HG02852 (cell line): ENCODE data around the gene CCDC51.
"Not testable (repeated sequence)": the region's sequence is repeated elsewhere in the genome, so short reads cannot be mapped to it uniquely, and the experiment has no call there.

Source experiments
- ATAC-seq: cut with Tn5 transposase; IDR thresholded peaks from one replicate; pipeline ENCODE4 v1.9.1; 2021; ENCODE audit warnings: mild to moderate bottlenecking, moderate library complexity; ENCODE audit not compliant: unreplicated experiment

CCDC51 gene

DNA sequence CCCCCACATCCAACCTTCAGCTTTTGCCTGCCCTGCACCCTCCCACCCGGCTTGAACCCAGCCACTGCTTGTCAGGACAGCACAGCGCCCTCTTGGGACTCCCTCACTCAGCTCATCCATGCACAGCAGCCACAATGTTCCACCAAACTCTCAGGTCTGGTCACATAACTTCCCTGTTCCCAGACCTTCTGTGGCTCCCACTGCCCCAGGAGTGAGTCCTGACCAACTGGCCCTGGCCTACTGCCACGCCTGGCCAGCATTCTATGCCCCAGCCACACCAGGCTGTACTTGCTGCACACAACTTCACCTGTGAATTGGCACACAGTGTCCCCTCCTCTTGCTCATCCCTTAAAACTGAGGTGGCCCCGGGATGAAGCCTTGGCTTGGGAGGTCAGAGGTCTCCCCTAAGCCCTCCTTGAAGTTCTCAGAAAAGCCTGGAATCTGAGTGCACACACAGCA is 31.1 kb downstream of the CCDC51 start:
- ATAC-seq: no peak

DNA sequence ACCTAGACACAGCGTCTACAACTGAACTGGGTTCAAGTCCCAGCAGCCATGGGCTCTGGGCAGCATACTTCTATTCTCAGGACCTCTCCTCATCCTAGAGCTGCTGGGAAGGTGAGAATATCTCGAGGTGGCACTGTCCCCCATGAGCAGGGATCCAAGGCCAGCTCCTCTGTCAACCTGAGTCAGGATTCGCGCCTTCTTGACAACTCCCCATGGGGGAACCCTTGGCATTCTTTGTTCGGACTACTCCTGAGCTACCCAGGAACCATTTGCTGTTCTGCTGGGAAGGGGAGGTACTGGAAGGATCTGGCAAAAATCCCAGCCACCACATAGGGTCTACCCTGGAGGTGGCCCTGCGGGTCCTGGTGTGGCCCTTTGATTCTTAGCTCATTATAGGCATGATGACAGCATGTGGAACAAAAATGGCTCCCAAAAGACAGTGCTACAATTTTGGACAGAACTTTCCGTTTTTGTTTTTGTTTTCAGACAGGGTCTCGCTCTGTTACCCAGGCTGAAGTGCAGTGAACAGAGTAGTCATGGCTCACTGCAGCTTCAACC is 32.3 kb downstream of the CCDC51 start:
- no peak for ATAC-seq

DNA sequence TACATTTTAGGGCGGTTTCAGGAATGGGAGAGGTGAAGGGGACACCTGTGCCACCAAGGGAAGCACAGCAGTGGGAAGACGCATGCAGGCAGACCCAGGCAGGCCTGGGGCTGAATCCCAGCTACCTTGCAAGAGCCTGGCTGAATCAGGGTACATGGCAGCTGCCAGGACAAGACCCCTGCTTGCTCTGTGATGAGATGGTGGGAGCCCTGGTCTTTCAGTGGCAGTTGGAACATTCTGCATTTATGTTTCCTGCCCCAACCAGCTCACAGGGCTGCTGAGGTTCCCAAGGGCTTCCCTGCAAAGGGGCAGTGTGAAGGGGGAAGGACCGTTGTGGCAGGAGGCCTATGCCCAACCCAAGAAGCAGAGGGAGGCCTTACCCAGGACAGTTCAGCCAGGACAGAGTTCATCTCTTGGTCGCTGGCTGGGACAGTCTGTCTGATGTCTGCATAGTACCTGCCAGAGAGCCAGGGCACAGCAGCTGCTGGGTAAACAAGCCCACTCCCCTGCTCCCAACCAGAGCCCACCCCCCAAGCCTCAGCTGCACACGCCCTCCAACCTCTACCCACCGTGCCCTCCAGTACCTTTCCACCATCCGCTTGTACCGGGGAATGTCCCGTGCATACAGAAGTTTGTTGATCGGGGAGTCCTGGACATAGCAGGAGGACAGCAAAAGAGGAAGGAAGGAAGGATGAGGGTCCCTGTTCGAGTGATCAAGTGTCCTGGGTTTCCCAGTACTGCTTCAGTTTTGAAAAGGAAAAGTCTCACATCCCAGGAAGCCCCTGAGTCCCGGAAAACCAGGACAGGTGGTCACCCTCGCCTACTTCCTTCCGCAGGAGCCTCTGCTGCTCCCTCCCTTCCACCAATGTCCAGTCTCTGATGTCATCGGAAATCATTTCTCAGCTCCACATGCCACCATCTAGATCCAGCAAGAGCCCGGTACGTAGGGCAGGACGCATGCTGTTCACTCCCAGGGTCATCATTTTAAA is 33.2 kb downstream of the CCDC51 start:
- no peak for ATAC-seq

DNA sequence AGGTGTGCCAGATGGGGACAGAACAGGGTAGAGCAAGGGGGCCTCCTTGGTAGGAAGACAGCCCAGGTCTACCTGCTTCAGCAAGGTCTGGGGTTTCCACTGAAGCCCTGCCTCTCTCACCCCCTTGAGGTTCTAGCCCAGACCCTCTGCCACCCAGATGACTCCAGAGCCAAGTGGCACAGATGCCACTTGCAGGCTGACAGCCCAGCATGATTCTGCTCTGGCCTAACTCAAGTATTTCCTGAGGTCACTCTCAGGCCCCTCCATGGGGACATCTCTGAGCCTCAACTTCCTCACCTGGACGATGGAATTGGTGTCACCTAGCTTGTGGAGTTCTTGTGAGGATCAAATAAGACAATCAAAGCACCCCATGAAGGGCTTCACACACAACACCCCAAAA is 33.9 kb downstream of the CCDC51 start:
- no peak for ATAC-seq

DNA sequence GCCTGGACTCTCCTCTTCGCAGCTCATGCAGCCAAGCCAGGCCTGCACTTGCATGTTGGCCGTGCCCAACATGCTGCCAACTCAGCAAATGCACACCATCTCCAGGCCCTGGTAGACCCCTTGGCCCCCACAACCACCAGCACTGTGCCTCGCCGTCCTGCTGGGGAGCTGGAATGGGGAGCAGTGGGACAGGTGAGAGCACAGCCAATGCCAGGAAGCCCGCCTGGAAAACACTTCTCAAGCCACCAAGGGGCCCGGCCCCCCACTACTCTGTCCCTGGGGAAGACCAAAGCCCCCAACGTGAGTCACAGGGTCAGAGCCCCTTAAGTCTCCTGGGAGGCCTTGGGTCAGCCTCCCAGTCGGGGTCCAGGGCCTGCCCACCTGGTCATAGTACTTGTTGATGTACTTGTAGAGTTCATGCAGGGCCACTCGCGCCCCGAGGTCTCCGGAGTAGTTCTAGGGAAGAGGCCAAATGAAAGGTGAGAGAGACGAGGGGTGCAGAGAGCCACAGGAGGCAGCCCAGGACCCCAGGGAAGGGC is 34.5 kb downstream of the CCDC51 start:
- ATAC-seq: no peak

DNA sequence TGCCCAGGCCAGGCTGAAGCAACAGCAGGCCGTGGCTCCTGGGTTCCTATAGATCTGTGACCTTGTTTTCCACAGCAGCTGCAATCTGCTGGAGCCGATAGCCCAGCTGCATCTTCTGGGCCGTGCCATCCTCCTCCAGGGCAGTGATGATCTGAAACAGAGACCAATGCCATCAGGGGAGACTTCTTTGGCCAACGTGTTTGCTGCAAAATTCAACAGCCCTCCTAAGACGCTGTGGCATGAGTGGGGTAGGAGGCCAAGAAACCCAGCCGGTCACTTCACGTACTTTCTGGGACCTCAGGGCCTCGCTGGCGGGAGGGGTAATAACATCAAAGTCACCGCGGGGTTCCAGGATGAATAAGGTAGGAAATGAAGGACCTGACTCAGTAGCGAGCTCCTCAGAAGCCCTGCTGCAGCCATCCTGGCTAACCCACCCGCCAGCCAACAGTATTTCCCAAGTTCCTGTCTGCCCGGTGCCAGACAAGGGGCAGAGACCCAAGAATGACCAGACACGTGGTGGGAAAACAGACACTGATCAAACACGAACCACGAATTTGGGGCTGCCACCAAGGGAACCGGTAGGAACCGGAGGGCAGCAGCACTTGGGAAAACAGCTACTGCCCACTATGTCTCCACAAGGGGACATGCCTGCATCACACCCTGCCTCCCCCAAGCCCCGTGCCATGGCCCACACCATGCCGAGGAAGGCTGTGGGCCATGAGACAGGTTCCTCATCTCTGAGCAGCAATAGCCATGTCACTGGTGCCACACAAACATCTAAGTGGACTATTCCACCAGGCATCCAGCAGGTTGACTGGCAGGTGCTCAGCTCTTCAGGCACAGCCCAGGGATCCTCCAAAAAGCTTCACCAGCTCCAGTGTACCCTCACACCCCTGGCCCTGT is 35.2 kb downstream of the CCDC51 start:
- no peak for ATAC-seq

DNA sequence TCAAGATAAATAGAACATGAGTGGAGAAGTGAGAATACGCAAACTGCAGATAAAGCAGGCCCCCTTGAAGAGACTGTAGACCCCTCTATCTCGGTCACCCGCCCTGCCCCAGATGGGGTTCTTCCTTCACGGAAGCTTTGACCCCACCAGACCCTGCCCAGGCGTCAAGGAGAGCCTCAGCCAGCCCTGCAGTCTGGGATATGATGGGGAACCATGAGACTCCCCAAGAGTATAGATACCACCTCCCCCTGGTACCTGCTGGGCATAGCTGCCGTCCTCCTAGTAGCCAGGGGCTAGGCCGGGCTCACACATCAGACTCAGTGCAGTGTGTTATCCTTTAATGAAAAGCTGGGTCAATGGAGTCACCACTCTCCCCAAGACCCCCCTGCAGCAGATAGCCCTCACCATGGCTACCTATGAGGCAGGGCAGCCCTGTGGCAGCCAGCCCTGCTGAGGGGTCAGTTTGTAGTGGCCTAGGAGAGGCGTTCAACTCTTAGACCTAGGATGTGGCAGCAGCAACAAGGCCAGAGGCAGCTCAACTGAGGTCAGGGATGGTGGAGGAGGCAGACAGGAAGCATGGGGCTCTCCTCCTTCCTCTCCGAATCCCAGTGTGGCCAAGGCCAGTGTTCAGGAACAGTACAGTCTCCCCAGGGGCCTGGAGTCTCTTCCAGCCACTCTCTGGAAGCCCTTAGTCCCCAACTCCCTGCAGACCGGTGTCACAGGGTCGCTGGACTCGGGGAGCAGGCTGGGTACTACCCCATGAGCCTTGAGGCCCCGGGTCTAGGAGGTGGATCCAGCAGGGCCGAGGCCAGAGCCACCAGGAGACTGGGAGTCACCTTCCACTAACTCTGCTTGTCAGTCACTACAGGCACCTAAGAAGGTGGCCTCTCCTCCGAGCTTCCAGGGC is 36.1 kb downstream of the CCDC51 start:
- ATAC-seq: no peak

DNA sequence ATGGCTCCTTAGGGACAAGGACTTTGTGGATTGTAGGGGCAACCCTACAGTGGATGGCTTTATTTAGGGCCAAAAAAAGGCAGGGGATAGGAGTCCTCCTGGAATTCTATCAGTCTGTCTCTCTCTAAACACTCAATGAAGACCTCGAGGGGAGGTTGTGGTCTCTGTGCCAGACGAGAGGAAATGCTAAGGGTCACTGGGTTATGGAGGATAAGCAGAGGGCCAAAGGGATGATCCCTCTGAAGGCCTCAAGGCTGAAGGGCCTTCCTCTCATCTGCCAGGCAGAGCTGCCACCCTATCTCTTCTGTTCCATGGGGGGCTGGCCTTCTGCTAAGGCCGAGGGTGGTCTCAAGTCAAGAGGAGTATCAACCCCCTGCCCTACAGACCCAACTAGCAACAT is 37.0 kb downstream of the CCDC51 start:
- ATAC-seq: no peak

DNA sequence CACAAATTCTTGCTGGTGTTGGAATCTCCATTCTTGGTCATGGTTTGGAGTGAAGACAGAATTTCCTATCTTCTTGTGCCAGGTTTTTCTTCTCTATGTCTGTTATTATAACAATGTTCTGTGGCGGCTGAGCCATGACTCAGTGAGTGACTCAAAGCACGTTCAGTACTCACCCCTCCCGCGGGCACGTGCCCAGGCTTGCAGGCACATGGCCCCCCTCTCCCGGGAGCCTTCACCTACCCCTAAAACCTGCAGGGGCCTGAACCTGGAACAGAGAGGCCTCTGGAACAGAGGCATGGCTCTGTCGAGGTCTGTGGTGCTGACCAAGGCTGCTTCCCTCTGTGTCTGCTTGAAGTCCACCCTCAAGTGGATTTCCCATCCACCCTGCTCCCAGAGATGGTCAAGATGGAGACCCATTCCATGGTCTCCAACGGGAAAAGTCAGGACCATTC is 37.6 kb downstream of the CCDC51 start:
- no peak for ATAC-seq

DNA sequence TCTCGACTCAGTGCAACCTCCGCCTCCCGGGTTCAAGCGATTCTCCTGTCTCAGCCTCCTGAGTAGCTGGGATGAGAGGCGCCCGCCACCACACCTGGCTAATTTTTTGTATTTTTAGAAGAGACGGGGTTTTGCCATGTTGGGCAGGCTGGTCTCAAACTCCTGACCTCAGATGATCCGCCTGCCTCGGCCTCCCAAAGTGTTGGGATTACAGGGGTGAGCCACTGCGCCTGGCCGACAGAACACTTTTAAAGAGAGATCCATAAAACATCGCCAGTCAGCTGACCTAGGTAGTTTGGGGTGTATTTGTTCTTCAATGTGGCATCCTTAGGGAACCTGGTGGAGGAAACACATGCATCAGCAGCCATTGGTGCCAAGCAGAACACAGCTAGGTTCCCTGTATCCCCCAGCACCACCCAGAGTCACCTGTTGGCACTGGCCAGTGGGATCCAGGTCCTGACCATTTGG is 38.5 kb downstream of the CCDC51 start:
- ATAC-seq: not testable (repeated sequence)

DNA sequence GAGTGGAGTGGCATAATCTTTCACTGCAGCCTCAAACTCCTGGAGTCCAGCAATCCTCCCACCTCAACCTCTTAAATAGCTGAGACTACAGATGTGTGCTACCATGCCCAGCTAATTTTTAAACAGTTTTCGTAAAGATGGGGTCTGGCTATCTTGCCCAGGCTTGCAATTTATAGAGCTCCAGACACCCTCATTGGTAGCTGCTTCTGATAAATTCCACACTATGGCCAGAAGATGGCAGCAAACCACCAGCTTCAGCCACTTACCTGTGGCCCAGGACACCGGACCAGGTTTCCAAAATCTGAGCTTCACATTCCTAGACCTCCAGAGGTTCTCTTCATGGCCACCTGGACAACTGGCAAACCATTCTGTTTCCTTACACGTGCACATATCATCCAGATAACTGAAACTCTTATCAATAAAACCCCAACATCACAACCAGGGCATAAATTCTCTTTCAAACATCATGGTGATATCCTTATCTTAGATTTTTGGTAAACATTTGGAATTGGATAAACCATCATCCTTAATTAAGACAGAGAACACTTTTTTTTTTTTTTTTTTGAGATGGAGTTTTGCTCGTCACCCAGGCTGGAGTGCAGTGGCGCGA is 39.0 kb downstream of the CCDC51 start:
- ATAC-seq: no peak

DNA sequence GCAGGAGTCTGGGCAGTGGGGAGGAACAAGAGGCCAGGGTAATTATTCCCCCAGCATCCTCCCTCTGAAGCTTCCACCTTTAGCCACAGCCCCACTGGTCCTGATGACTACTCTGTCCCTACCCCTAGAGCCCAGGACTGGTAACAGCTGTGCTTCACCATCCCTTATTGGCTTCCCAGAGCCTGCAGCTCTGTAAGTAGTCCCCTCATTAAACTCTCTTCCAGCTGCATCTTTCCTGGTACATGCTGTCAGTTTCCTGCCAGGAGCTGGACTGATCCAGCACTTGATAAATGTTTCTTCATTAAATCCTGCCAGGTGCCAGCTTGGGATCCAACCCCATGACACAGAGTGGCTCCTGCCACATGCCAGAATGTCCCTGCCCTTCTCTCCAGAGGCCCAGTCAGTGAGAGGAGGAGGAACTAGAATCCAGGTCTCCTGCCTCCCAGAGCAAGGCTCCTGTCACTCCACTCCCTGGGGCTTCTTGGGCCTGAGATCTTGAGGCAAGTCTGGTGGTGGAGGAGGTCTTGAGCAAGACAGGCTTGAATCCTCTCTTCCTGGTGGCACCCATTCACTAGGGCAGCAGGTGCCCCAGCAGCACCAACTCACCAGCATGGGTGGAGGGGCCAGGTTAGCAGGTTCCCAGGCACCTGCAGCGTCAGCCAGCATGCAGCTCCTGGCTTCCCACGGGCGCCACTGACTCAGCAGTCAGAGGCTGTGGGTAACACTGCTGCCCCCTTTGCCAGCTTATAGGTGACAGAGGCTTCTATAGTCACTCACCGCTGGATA is 40.3 kb downstream of the CCDC51 start:
- no peak for ATAC-seq

DNA sequence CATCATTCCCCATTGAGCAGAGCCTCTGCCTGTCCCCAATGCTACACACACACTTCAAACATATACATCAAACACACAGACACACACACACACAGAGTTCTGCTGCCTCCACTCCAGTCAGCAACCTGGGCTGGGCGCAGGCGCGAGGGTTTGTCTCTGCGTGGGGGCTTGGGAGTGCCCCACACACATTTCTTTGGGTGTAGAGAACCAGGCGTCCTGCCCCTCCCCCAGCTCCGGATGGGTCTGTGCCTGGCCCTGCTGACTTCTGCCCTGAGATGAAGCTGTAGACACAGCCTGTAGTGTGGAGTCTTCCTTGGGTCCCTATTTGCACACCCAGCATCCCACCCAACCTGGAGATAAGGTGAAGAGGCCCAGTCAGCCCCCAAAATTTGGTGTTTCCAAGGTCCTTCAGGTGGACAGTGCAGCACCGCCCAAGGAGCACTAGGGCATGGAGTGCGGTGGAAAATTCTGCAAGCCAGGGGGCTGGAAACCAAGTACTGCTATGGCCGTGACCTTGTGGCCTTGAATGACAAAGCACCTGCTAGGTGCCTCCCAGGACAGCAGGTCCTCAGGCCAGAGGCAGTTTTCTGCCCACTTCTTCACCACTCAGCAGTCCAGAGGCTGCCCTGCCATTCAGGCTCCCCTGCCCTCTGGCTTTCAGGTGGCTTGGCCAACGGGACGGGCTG is 41.1 kb downstream of the CCDC51 start:
- no peak for ATAC-seq

DNA sequence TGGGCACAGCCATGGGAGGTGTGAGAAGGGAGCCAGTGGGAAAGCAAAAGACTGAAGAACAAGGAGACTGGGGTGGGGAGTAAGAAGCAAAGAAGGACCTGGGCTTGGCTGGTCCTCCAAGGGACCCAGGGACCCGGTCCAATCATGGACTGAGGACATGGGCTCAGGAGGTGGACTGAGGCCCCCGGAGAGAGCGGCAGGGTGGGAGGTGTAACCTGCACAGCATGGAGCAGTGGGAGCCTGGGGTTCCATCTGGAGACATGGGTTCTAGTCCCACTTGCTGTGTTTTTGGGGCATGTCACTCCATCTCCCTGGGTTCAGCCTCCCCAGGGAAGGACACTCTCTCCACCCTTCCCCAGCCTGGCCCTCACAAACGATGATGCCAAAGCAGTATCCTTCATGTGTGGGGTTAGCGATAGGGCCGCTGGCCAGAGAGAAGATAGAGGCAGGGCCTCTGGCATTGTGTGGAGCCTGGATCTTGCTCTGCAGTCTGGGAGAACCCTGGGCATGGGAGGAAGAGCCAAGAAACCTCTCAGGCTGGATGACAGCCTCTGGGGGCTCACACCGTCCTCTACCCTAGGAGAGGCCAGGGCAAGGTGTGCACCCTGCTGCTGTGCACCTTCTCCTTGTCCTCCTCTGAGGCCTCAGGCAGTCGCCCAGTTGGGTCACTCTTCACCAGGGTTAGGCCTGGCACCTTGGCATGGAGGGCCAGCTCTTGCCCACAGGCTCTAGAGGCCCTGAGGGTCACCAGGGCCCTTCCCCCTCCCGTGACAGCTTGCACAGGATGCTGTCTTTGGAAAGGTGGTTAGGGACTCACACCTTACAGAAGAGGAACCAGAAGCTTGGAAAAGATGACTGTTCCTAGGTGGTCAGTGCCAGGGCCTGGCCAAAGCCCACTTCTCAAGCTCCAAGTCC is 41.9 kb downstream of the CCDC51 start:
- no peak for ATAC-seq

DNA sequence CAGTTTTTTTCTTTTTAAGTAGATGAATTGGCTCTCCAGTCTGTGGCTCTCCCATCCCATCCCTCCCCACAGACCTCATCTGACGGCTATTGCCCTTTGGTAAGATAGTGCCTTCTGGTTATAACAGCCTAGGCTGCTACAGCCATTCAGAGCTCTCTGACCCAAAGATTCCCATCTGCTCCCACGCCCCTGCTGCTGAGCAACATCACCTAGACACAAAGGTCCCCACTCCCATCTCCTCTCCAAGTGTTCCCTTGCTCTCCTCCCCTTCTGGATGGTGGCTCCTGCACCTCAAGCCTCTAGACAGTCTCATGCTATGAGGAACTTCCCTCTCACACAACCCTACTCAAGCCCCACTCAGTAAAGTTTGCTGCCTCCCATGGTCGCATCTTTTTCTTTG is 44.2 kb downstream of the CCDC51 start:
- no peak for ATAC-seq

DNA sequence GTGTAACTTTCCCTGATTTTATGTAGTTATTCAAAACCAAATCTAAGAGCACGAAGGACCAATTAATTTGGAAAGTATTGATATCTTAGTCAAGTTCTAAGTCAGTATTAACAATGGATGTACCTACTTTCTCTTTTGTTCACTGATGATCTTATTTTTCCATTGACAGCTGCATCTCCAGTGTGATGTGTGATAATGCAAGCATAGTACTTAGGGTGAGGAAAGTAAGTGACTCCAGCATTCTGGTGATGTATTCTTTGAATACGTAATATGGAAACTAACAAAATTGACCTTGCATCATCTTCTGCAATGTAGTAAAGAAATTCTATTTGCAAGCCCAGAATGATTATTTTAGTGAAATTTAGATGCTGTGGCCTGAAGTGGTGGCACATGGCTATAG is 45.5 kb downstream of the CCDC51 start:
- no peak for ATAC-seq

DNA sequence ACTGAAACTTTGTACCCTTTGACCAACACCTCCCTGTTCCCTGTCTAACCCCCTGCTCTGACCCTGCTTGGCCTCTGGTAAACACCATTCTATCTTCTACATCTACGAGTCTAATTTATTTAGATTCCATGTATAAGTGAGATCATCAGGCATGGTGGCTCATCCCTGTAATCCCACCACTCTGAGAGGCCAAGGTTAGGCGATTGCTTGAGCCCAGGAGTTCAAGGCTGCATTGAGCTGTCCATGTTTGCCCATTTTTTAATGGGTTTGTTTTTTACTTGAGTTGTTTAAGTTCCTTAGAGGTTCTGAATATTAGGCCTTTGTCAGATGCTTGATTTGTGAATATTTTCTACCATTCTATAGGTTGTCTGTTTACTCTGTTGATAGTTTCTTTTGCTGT is 51.0 kb downstream of the CCDC51 start:
- ATAC-seq: no peak
